HG03196 (cell line): Measurements from ENCODE around the gene HCLS1.
"Not testable (repeated sequence)": the region's sequence is repeated elsewhere in the genome, so short reads cannot be mapped to it uniquely, and the experiment has no call there.

ENCODE experiments used
- ATAC-seq: cut with Tn5 transposase; IDR thresholded peaks from one replicate; pipeline ENCODE4 v1.9.1; 2021; ENCODE audit not compliant: unreplicated experiment

HCLS1 gene

GRCh38 chr3:121599900-121600299, 60.8 kb downstream of the HCLS1 start:
- not testable (repeated sequence) for ATAC-seq

- ATAC-seq = no peak
Observed at GRCh38 chr3:121598564-121598963, 62.1 kb downstream of the HCLS1 start.

GRCh38 chr3:121595765-121596406, 64.8 kb downstream of the HCLS1 start:
- no peak for ATAC-seq

GRCh38 chr3:121594850-121595249, 65.9 kb downstream of the HCLS1 start:
- no peak for ATAC-seq

- ATAC-seq = not testable (repeated sequence)
Observed at GRCh38 chr3:121593806-121594205, 66.9 kb downstream of the HCLS1 start.

GRCh38 chr3:121592856-121593702, 67.6 kb downstream of the HCLS1 start, which contains the start of gene FBXO40:
TSS of gene FBXO40 (plus strand) at chr3:121593379. CDS start at chr3:121620576, 27,197 bp downstream.
- ATAC-seq = no peak

- no peak for ATAC-seq
Observed at GRCh38 chr3:121584418-121584817, 76.3 kb downstream of the HCLS1 start.

- no peak for ATAC-seq
Observed at GRCh38 chr3:121581691-121582090, 79.0 kb downstream of the HCLS1 start.
